ENCODE measurements around the gene SRA1.
"Not testable (repeated sequence)": the region's sequence is repeated elsewhere in the genome, so short reads cannot be mapped to it uniquely, and the experiment has no call there.

Gene SRA1

GRCh38 chr5:140557136-140557805, at the start of gene SRA1:
SRA1 (minus strand) TSS chr5:140557473; CDS start chr5:140557452, 21 bp downstream.
- peak; percentile 80 for DNase-seq (ENCODE audit: low read depth)

GRCh38 chr5:140607031-140607430, 49.8 kb upstream of the SRA1 start:
- peak; percentile 95 for DNase-seq (ENCODE audit: low read depth)

- DNase-seq (ENCODE audit: low read depth): no peak
Measured at GRCh38 chr5:140605879-140606278, 48.6 kb upstream of the SRA1 start.

- DNase-seq (ENCODE audit: low read depth): no peak
Measured at GRCh38 chr5:140603734-140604133, 46.5 kb upstream of the SRA1 start.

GRCh38 chr5:140603446-140603698, 46.1 kb upstream of the SRA1 start:
- not testable (repeated sequence) for DNase-seq (ENCODE audit: low read depth)

- DNase-seq (ENCODE audit: low read depth): no peak
Measured at GRCh38 chr5:140602147-140602546, 44.9 kb upstream of the SRA1 start.

GRCh38 chr5:140600096-140600495, 42.8 kb upstream of the SRA1 start:
- no peak for DNase-seq (ENCODE audit: low read depth)

- DNase-seq (ENCODE audit: low read depth): no peak
Measured at GRCh38 chr5:140598836-140599235, 41.6 kb upstream of the SRA1 start.

- peak; percentile 77 for DNase-seq (ENCODE audit: low read depth)
Measured at GRCh38 chr5:140596321-140596741, 39.1 kb upstream of the SRA1 start.

- no peak for DNase-seq (ENCODE audit: low read depth)
Measured at GRCh38 chr5:140595538-140596300, 38.4 kb upstream of the SRA1 start.

GRCh38 chr5:140594169-140594568, 36.9 kb upstream of the SRA1 start:
- no peak for DNase-seq (ENCODE audit: low read depth)

GRCh38 chr5:140593070-140593469, 35.8 kb upstream of the SRA1 start:
- not testable (repeated sequence) for DNase-seq (ENCODE audit: low read depth)

- DNase-seq (ENCODE audit: low read depth): peak; percentile 68
Measured at GRCh38 chr5:140591747-140592372, 34.6 kb upstream of the SRA1 start.

- no peak for DNase-seq (ENCODE audit: low read depth)
Measured at GRCh38 chr5:140590861-140591260, 33.6 kb upstream of the SRA1 start.

GRCh38 chr5:140588311-140589070, 31.2 kb upstream of the SRA1 start:
- DNase-seq (ENCODE audit: low read depth): peak; percentile 35

GRCh38 chr5:140587495-140587894, 30.2 kb upstream of the SRA1 start:
- DNase-seq (ENCODE audit: low read depth): no peak

- not testable (repeated sequence) for DNase-seq (ENCODE audit: low read depth)
Measured at GRCh38 chr5:140579188-140579747, 22.0 kb upstream of the SRA1 start.

- no peak for DNase-seq (ENCODE audit: low read depth)
Measured at GRCh38 chr5:140576776-140577201, 19.5 kb upstream of the SRA1 start.

GRCh38 chr5:140575309-140575708, 18.0 kb upstream of the SRA1 start:
- peak; percentile 72 for DNase-seq (ENCODE audit: low read depth)

GRCh38 chr5:140574165-140574564, 16.9 kb upstream of the SRA1 start:
- peak; percentile 92 for DNase-seq (ENCODE audit: low read depth)

GRCh38 chr5:140573683-140574082, 16.4 kb upstream of the SRA1 start:
- no peak for DNase-seq (ENCODE audit: low read depth)

GRCh38 chr5:140571105-140571504, 13.8 kb upstream of the SRA1 start:
- DNase-seq (ENCODE audit: low read depth): no peak
